Keratinocyte (primary cell): ENCODE results near the gene STAM2. TPM values are rescaled to one million over a fixed set of nuclear protein-coding genes. Genes with fewer than 3 reads are reported as not detected.

Source experiments
- DNase-seq: peaks from one replicate; pipeline ENCODE4 v3.0.0-alpha.2; 2011; ENCODE audit warnings: low read depth, missing footprints, low spot score
- FAIRE-seq: peaks from 2 replicates; lab custom pipeline; 2011; peaks lifted over from hg19 to GRCh38; lab: Jason Lieb, UNC
- H2AFZ ChIP-seq: 2 replicates; pipeline ENCODE4 v1.6.0; 2012; ENCODE audit warnings: low read length, control low read depth, inconsistent platforms; ENCODE audit not compliant: control insufficient read depth
- H3K27ac ChIP-seq: 2 replicates; pipeline ENCODE4 v1.5.1; 2011; ENCODE audit warnings: low read length; ENCODE audit not compliant: control insufficient read depth, insufficient read depth
- H3K27me3 ChIP-seq: 3 replicates; pipeline ENCODE4 v1.6.0; 2011; ENCODE audit warnings: low read length; ENCODE audit not compliant: control insufficient read depth, insufficient read depth; ENCODE audit errors: extremely low read depth
- H3K36me3 ChIP-seq, 2 experiments: 2 replicates in 1 of 2; 3 replicates in 1 of 2; pipeline ENCODE4 v1.5.1; 2011; ENCODE audit warnings: low read length in 2 of 2, mild to moderate bottlenecking in 1 of 2; ENCODE audit not compliant: control insufficient read depth in 2 of 2, insufficient read depth in 2 of 2; ENCODE audit errors: extremely low read depth in 1 of 2
- H3K4me1 ChIP-seq: 3 replicates; pipeline ENCODE4 v1.5.1; 2011; ENCODE audit warnings: low read length; ENCODE audit not compliant: control insufficient read depth, insufficient read depth; ENCODE audit errors: extremely low read depth
- H3K4me2 ChIP-seq: 3 replicates; pipeline ENCODE4 v1.6.0; 2011; ENCODE audit warnings: low read depth, low read length; ENCODE audit not compliant: control insufficient read depth, insufficient read depth; ENCODE audit errors: extremely low read depth
- H3K4me3 ChIP-seq, 3 experiments: fragments of 200-600 bp in 1 of 3; sonication (generic) in 1 of 3; 2 replicates in 2 of 3; 3 replicates in 1 of 3; pipeline ENCODE4 v1.5.1; 2011 to 2016; ENCODE audit warnings: low read length in 3 of 3, mild to moderate bottlenecking in 3 of 3, control low read depth in 2 of 3, inconsistent platforms in 1 of 3, low read depth in 1 of 3, mixed read lengths in 1 of 3, mixed run types in 1 of 3, moderate library complexity in 1 of 3; ENCODE audit not compliant: control insufficient read depth in 2 of 3, insufficient read depth in 2 of 3; ENCODE audit errors: extremely low read depth in 1 of 3
- H3K79me2 ChIP-seq: 2 replicates; pipeline ENCODE4 v1.6.0; 2012; ENCODE audit warnings: low read length; ENCODE audit not compliant: control insufficient read depth, insufficient read depth
- H3K9ac ChIP-seq: 3 replicates; pipeline ENCODE4 v1.6.0; 2011; ENCODE audit warnings: low read length; ENCODE audit not compliant: control insufficient read depth, insufficient read depth; ENCODE audit errors: extremely low read depth
- H3K9me1 ChIP-seq: 3 replicates; pipeline ENCODE4 v1.6.0; 2011; ENCODE audit warnings: low read length; ENCODE audit not compliant: control insufficient read depth, insufficient read depth; ENCODE audit errors: extremely low read depth
- H3K9me3 ChIP-seq: 2 replicates; pipeline ENCODE4 v1.5.1; 2012; ENCODE audit warnings: low read depth, low read length; ENCODE audit not compliant: control insufficient read depth
- H4K20me1 ChIP-seq: 3 replicates; pipeline ENCODE4 v1.6.0; 2011; ENCODE audit warnings: low read length; ENCODE audit not compliant: control insufficient read depth, insufficient read depth; ENCODE audit errors: extremely low read depth
- EZH2 ChIP-seq: IDR thresholded peaks from one replicate; pipeline ENCODE4 v1.6.1; 2012; ENCODE audit warnings: inconsistent platforms, mild to moderate bottlenecking, low read length, moderate library complexity
- dilution Hi-C: fragments of 300-500 bp; cut with MboI; formaldehyde crosslinking; loops from one replicate; pipeline ENCODE4 v1.7.0; 2020; ENCODE audit warnings: low sequenced_read_pairs; ENCODE audit not compliant: extremely low pct_ligation_motif_present
- polyA plus RNA-seq, 5 experiments: library from polyadenylated mRNA; depleted of rRNA in 3 of 5; stranded (reverse) in 3 of 5; stranded (forward) in 1 of 5; unstranded in 1 of 5; fragments of >200 nt; gene quantifications; 1 replicate in 1 of 5; 2 replicates in 3 of 5; 3 replicates in 1 of 5; pipeline versions ENCODE4 v1.2.1 to v1.2.3, GENCODE V29; 2011 to 2012; ENCODE audit warnings: missing spikeins in 2 of 5, low read depth in 1 of 5, low replicate concordance in 1 of 5
- TF ChIP-seq, protein P1 (sequence below), 3 experiments: IDR thresholded peaks in 1 of 3; conservative IDR thresholded peaks in 1 of 3; optimal IDR thresholded peaks in 1 of 3; 2 replicates in 2 of 3; 3 replicates in 1 of 3; pipeline versions ENCODE3 to v1.5.1; 2011; ENCODE audit warnings: low read length in 3 of 3, mild to moderate bottlenecking in 3 of 3, moderate library complexity in 2 of 3, control low read depth in 1 of 3, inconsistent platforms in 1 of 3; ENCODE audit not compliant: insufficient read depth in 2 of 3; ENCODE audit errors: extremely low read depth in 1 of 3

The STAM2 gene
- polyA plus RNA-seq, 1 donor (not counting 4 experiments of a cell fraction or from before 2014, with no cell fraction given): 20.7 TPM

GRCh38 chr2:152086231-152086630 is 89.3 kb downstream of the STAM2 start:
- Histone ChIP-seq H3K79me2 (no peaks in the 10 kb centered on the region), H4K20me1 (no peaks in the 10 kb centered on the region), H3K9ac (no peak overlapping the region), H3K36me3 (no peaks in the 10 kb centered on the region), H3K9me1 (no peaks in the 10 kb centered on the region), H3K4me1 (no peaks in the 10 kb centered on the region), H3K4me3 (no peak overlapping the region), H3K9me3 (no peaks in the 10 kb centered on the region), H3K27me3 (peaks cover 2% of the 10 kb centered on the region), H3K4me2 (no peak overlapping the region), H2AFZ (no peak overlapping the region), H3K27ac (no peak overlapping the region)
- FAIRE-seq: no peak
- DNase-seq: no peak
- dilution Hi-C loops: no loop called here
- TF ChIP-seq, protein P1, sequence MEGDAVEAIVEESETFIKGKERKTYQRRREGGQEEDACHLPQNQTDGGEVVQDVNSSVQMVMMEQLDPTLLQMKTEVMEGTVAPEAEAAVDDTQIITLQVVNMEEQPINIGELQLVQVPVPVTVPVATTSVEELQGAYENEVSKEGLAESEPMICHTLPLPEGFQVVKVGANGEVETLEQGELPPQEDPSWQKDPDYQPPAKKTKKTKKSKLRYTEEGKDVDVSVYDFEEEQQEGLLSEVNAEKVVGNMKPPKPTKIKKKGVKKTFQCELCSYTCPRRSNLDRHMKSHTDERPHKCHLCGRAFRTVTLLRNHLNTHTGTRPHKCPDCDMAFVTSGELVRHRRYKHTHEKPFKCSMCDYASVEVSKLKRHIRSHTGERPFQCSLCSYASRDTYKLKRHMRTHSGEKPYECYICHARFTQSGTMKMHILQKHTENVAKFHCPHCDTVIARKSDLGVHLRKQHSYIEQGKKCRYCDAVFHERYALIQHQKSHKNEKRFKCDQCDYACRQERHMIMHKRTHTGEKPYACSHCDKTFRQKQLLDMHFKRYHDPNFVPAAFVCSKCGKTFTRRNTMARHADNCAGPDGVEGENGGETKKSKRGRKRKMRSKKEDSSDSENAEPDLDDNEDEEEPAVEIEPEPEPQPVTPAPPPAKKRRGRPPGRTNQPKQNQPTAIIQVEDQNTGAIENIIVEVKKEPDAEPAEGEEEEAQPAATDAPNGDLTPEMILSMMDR (optimal IDR thresholded peaks at IDR 0.05 in 1 of 3, IDR thresholded peaks at IDR 0.05 in 1 of 3, conservative IDR thresholded peaks at IDR 0.05 in 1 of 3; ENCODE audit: extremely low read depth in 1 of 3, insufficient read depth in 2 of 3, low read length in 3 of 3): no peak
- no peak for TF ChIP-seq EZH2

- Histone ChIP-seq H3K4me1 (no peaks in the 10 kb centered on the region), H3K9me3 (no peaks in the 10 kb centered on the region), H3K27me3 (peaks cover 2% of the 10 kb centered on the region), H3K4me3 (no peak overlapping the region), H3K9me1 (no peaks in the 10 kb centered on the region), H3K27ac (no peak overlapping the region), H3K36me3 (no peaks in the 10 kb centered on the region), H3K79me2 (no peaks in the 10 kb centered on the region), H2AFZ (no peak overlapping the region), H3K4me2 (no peak overlapping the region), H4K20me1 (no peaks in the 10 kb centered on the region), H3K9ac (no peak overlapping the region)
- dilution Hi-C loops: no loop called here
- FAIRE-seq (no peak), DNase-seq (no peak)
- no peak for TF ChIP-seq EZH2
- TF ChIP-seq, protein P1 (optimal IDR thresholded peaks at IDR 0.05 in 1 of 3, IDR thresholded peaks at IDR 0.05 in 1 of 3, conservative IDR thresholded peaks at IDR 0.05 in 1 of 3; ENCODE audit: extremely low read depth in 1 of 3, insufficient read depth in 2 of 3, low read length in 3 of 3): no peak
Measured at GRCh38 chr2:152084076-152084475, 91.5 kb downstream of the STAM2 start.
